ENCODE measurements around the gene IGHMBP2. TPM values are rescaled to one million over a fixed set of nuclear protein-coding genes. Genes with fewer than 3 reads are reported as not detected.

Gene IGHMBP2
- total RNA-seq, 3 donors from 2014 or later (not counting 1 experiment from before 2014, with no cell fraction given): 31.5 to 52.3 (median 48.5) TPM

- peaks cover 12 to 20% of the 10 kb centered on the region in 2 donors for H3K4me1 Mint-ChIP-seq
- H3K9me3 Mint-ChIP-seq: no peaks in the 10 kb centered on the region
- peak overlapping the region; percentile 9 for H3K4me3 Mint-ChIP-seq
- no peak overlapping the region for H3K27ac Mint-ChIP-seq
- Histone ChIP-seq H3K27me3 (ENCODE audit: control insufficient read depth, insufficient read depth, low read length) (peaks cover 2% of the 10 kb centered on the region), H3K4me3 (ENCODE audit: low read length) (no peak overlapping the region), H3K36me3 (ENCODE audit: control insufficient read depth, insufficient read depth, low read length) (no peaks in the 10 kb centered on the region), H3K27ac (ENCODE audit: low read length) (no peak overlapping the region), H3K9me3 (ENCODE audit: control insufficient read depth, insufficient read depth, low read length) (peaks cover 5% of the 10 kb centered on the region), H3K4me1 (ENCODE audit: control insufficient read depth, insufficient read depth, low read length) (peaks cover 13% of the 10 kb centered on the region)
- 87% methylated on average over 18 of the region's 18 CpGs for WGBS (ENCODE audit: insufficient coverage)
- no peak for DNase-seq
- no peak for ATAC-seq
- intact Hi-C loops (cut with micrococcal nuclease): no loop called here
- no peaks in the 10 kb centered on the region for H3K36me3 Mint-ChIP-seq
- TF ChIP-seq CTCF (IDR thresholded peaks at IDR 0.05): no peak
- peaks cover 11 to 20% of the 10 kb centered on the region in 2 donors for H3K27me3 Mint-ChIP-seq (ENCODE audit: low read depth in 2 of 2)
These were observed 35.4 kb upstream of the IGHMBP2 start for GRCh38 chr11:68868221-68868835.

GRCh38 chr11:68870470-68870869, 33.2 kb upstream of the IGHMBP2 start:
- WGBS (ENCODE audit: insufficient coverage): 61% methylated on average over 8 of the region's 9 CpGs
- H3K4me1 Mint-ChIP-seq: peaks cover 12 to 15% of the 10 kb centered on the region in 2 donors
- peaks cover 11 to 20% of the 10 kb centered on the region in 2 donors for H3K27me3 Mint-ChIP-seq (ENCODE audit: low read depth in 2 of 2)
- Histone ChIP-seq H3K27ac (ENCODE audit: low read length) (no peak overlapping the region), H3K27me3 (ENCODE audit: control insufficient read depth, insufficient read depth, low read length) (peaks cover 2% of the 10 kb centered on the region), H3K4me3 (ENCODE audit: low read length) (no peak overlapping the region), H3K9me3 (ENCODE audit: control insufficient read depth, insufficient read depth, low read length) (no peaks in the 10 kb centered on the region), H3K36me3 (ENCODE audit: control insufficient read depth, insufficient read depth, low read length) (no peaks in the 10 kb centered on the region), H3K4me1 (ENCODE audit: control insufficient read depth, insufficient read depth, low read length) (peaks cover 13% of the 10 kb centered on the region)
- no peaks in the 10 kb centered on the region for H3K9me3 Mint-ChIP-seq
- TF ChIP-seq CTCF (IDR thresholded peaks at IDR 0.05): no peak
- peak overlapping the region in 1 of 2 donors; percentile 30 for H3K27ac Mint-ChIP-seq
- ATAC-seq (no peak), DNase-seq (no peak)
- peak overlapping the region; percentile 93 for H3K4me3 Mint-ChIP-seq
- intact Hi-C loops (cut with micrococcal nuclease): no loop called here
- no peaks in the 10 kb centered on the region for H3K36me3 Mint-ChIP-seq

- no peaks in the 10 kb centered on the region for H3K9me3 Mint-ChIP-seq
- no peaks in the 10 kb centered on the region for H3K36me3 Mint-ChIP-seq
- no peak overlapping the region for H3K27ac Mint-ChIP-seq
- no peak for DNase-seq
- no peaks in the 10 kb centered on the region for H3K9me3 ChIP-seq (ENCODE audit: control insufficient read depth, insufficient read depth, low read length)
- TF ChIP-seq CTCF (IDR thresholded peaks at IDR 0.05): no peak
- ATAC-seq: no peak
- H3K4me3 Mint-ChIP-seq: no peak overlapping the region
- peaks cover 13% of the 10 kb centered on the region for H3K4me1 ChIP-seq (ENCODE audit: control insufficient read depth, insufficient read depth, low read length)
- H3K27me3 Mint-ChIP-seq (ENCODE audit: low read depth in 2 of 2): peaks cover 11 to 20% of the 10 kb centered on the region in 2 donors
- H3K36me3 ChIP-seq (ENCODE audit: control insufficient read depth, insufficient read depth, low read length): no peaks in the 10 kb centered on the region
- WGBS (ENCODE audit: insufficient coverage): 90% methylated on average over 12 of the region's 12 CpGs
- intact Hi-C loops (cut with micrococcal nuclease): no loop called here
- H3K27me3 ChIP-seq (ENCODE audit: control insufficient read depth, insufficient read depth, low read length): peaks cover 2% of the 10 kb centered on the region
- H3K4me3 ChIP-seq (ENCODE audit: low read length): no peak overlapping the region
- H3K27ac ChIP-seq (ENCODE audit: low read length): no peak overlapping the region
- H3K4me1 Mint-ChIP-seq: peaks cover 12 to 15% of the 10 kb centered on the region in 2 donors
These were observed 31.3 kb upstream of the IGHMBP2 start for GRCh38 chr11:68872216-68873003.

All from natural killer cell (primary cell).